ENCODE measurements around the gene SLCO1A2.

GRCh38 chr12:21239866-21240265 lies 94.9 kb downstream of the SLCO1A2 start:
- TF ChIP-seq CEBPB (IDR thresholded peaks at IDR 0.05; ENCODE audit: borderline replicate concordance, low read depth, low read length) (no peak), ZNF616 (CRISPR knock-in tag; IDR thresholded peaks at IDR 0.05; ENCODE audit: low read depth) (no peak), SMC3 (IDR thresholded peaks at IDR 0.05; ENCODE audit: low read length) (no peak), NPAS2 (CRISPR knock-in tag; IDR thresholded peaks at IDR 0.05; ENCODE audit: borderline replicate concordance) (no peak), PRMT3 (CRISPR knock-in tag; IDR thresholded peaks at IDR 0.05; ENCODE audit: borderline replicate concordance, low read depth) (no peak), POLR2AphosphoS5 (IDR thresholded peaks at IDR 0.05; ENCODE audit: low read depth, low read length) (no peak), ZNF296 (CRISPR knock-in tag; conservative IDR thresholded peaks at IDR 0.05) (no peak), ZMYM2 (CRISPR knock-in tag; IDR thresholded peaks at IDR 0.05) (no peak), EZH2 (conservative IDR thresholded peaks at IDR 0.05; ENCODE audit: low read depth, low read length) (no peak), HOXA7 (CRISPR knock-in tag; IDR thresholded peaks at IDR 0.05) (no peak), ZFX (CRISPR knock-in tag; IDR thresholded peaks at IDR 0.05; ENCODE audit: low read depth) (no peak)
- TF ChIP-seq, protein P1, sequence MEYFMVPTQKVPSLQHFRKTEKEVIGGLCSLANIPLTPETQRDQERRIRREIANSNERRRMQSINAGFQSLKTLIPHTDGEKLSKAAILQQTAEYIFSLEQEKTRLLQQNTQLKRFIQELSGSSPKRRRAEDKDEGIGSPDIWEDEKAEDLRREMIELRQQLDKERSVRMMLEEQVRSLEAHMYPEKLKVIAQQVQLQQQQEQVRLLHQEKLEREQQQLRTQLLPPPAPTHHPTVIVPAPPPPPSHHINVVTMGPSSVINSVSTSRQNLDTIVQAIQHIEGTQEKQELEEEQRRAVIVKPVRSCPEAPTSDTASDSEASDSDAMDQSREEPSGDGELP (IDR thresholded peaks at IDR 0.05; ENCODE audit: borderline replicate concordance, low read depth): no peak
- TF ChIP-seq, protein P2, sequence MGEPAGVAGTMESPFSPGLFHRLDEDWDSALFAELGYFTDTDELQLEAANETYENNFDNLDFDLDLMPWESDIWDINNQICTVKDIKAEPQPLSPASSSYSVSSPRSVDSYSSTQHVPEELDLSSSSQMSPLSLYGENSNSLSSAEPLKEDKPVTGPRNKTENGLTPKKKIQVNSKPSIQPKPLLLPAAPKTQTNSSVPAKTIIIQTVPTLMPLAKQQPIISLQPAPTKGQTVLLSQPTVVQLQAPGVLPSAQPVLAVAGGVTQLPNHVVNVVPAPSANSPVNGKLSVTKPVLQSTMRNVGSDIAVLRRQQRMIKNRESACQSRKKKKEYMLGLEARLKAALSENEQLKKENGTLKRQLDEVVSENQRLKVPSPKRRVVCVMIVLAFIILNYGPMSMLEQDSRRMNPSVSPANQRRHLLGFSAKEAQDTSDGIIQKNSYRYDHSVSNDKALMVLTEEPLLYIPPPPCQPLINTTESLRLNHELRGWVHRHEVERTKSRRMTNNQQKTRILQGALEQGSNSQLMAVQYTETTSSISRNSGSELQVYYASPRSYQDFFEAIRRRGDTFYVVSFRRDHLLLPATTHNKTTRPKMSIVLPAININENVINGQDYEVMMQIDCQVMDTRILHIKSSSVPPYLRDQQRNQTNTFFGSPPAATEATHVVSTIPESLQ (CRISPR knock-in tag; conservative IDR thresholded peaks at IDR 0.05): no peak
- TF ChIP-seq, protein P3, sequence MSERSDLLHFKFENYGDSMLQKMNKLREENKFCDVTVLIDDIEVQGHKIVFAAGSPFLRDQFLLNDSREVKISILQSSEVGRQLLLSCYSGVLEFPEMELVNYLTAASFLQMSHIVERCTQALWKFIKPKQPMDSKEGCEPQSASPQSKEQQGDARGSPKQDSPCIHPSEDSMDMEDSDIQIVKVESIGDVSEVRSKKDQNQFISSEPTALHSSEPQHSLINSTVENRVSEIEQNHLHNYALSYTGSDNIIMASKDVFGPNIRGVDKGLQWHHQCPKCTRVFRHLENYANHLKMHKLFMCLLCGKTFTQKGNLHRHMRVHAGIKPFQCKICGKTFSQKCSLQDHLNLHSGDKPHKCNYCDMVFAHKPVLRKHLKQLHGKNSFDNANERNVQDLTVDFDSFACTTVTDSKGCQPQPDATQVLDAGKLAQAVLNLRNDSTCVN (CRISPR knock-in tag; IDR thresholded peaks at IDR 0.05; ENCODE audit: borderline replicate concordance): no peak
